Caco-2 (cell line): ENCODE measurements around the gene MANF. TPM values are rescaled to one million over a fixed set of nuclear protein-coding genes. Genes with fewer than 3 reads are reported as not detected.
A peak's percentile ranks its signal among the peaks of the same experiment; 100 is the strongest.

ENCODE experiments used
- BruUV-seq: library from RNA; stranded (reverse); fragments of 400-500 nt; replicated peaks from 2 replicates; lab custom pipeline; 2021; lab: Mats Ljungman, UMichigan
- CTCF ChIA-PET: fragments of 300-600 bp; sonication (Branson Sonifier 250); formaldehyde crosslinking; loops from one replicate; lab custom pipeline; 2022; ENCODE audit warnings: antibody characterized with exemption; lab: Charles Lee
- POLR2A ChIA-PET: fragments of 300-600 bp; sonication (Branson Sonifier 250); formaldehyde crosslinking; loops from one replicate; lab custom pipeline; 2022; ENCODE audit warnings: antibody characterized with exemption; lab: Charles Lee
- DNase-seq, 2 experiments: peaks; one replicate each; pipeline versions ENCODE4 v3.0.0 to v3.0.0-alpha.2; 2020 to 2022
- H3K27me3 ChIP-seq: replicated peaks from 2 replicates; pipeline ENCODE4 v1.6.0; 2011; ENCODE audit warnings: low read length; ENCODE audit not compliant: control insufficient read depth, insufficient read depth
- H3K36me3 ChIP-seq: 2 replicates; pipeline ENCODE4 v1.5.1; 2011; ENCODE audit warnings: low read length; ENCODE audit not compliant: control insufficient read depth, insufficient read depth
- H3K4me1 ChIP-seq: fragments of 250-450 bp; sonication (Bioruptor Pico); 2 replicates; pipeline ENCODE4 v1.5.1; 2020; ENCODE audit warnings: mild to moderate bottlenecking
- H3K4me3 ChIP-seq: 2 replicates; pipeline ENCODE4 v1.5.1; 2011; ENCODE audit warnings: low read depth, mild to moderate bottlenecking, control low read depth, low read length
- H3K9me3 ChIP-seq: fragments of 250-450 bp; sonication (Bioruptor Pico); 2 replicates; pipeline ENCODE4 v1.5.1; 2020; ENCODE audit warnings: mild to moderate bottlenecking, moderate library complexity
- H3K27ac Mint-ChIP-seq: one replicate; pipeline ENCODE4 v1.8.0; 2022; ENCODE audit warnings: mixed read lengths; ENCODE audit not compliant: unreplicated experiment
- H3K27me3 Mint-ChIP-seq: one replicate; pipeline ENCODE4 v1.8.0; 2022; ENCODE audit warnings: mixed read lengths; ENCODE audit not compliant: insufficient read depth, unreplicated experiment
- H3K36me3 Mint-ChIP-seq: one replicate; pipeline ENCODE4 v1.8.0; 2022; ENCODE audit warnings: mild to moderate bottlenecking, mixed read lengths; ENCODE audit not compliant: insufficient read depth, unreplicated experiment
- H3K4me1 Mint-ChIP-seq: one replicate; pipeline ENCODE4 v1.8.0; 2022; ENCODE audit warnings: low read depth, mixed read lengths; ENCODE audit not compliant: unreplicated experiment
- H3K4me3 Mint-ChIP-seq: one replicate; pipeline ENCODE4 v1.8.0; 2022; ENCODE audit warnings: mild to moderate bottlenecking, moderate library complexity, mixed read lengths; ENCODE audit not compliant: unreplicated experiment
- H3K9me3 Mint-ChIP-seq: one replicate; pipeline ENCODE4 v1.8.0; 2022; ENCODE audit warnings: mixed read lengths; ENCODE audit not compliant: unreplicated experiment
- CTCF ChIP-seq, 2 experiments: fragments of 200-600 bp in 1 of 2; IDR thresholded peaks; 1 replicate in 1 of 2; 2 replicates in 1 of 2; pipeline versions ENCODE4 v1.5.1 to v1.8.0; 2011 to 2022; ENCODE audit warnings: antibody characterized with exemption in 1 of 2, control low read depth in 1 of 2, inconsistent platforms in 1 of 2, low read depth in 1 of 2, low read length in 1 of 2, mild to moderate bottlenecking in 1 of 2, moderate library complexity in 1 of 2; ENCODE audit not compliant: insufficient read depth in 1 of 2, severe bottlenecking in 1 of 2, unreplicated experiment in 1 of 2
- intact Hi-C: fragments of 100-400 bp; cut with micrococcal nuclease; formaldehyde crosslinking; loops from one replicate; pipeline ENCODE4 v1.10.0; 2022; ENCODE audit not compliant: unreplicated experiment
- total RNA-seq: library from RNA; stranded (reverse); gene quantifications from 2 replicates; pipeline ENCODE4 v1.2.3, GENCODE V29; 2022

Gene MANF
- total RNA-seq, 1 experiment from 2014 or later, result 94.5 TPM

GRCh38 chr3:51382947-51383578 lies 2.0 kb upstream of the MANF start:
- DNase-seq, result no peak
- TF ChIP-seq CTCF (IDR thresholded peaks at IDR 0.05; ENCODE audit: insufficient read depth in 1 of 2, low read depth in 1 of 2, low read length in 1 of 2, severe bottlenecking in 1 of 2, unreplicated experiment in 1 of 2), result no peak
- H3K4me3 ChIP-seq, result no peak overlapping the region
- BruUV-seq, result no TSS peak
- Mint-ChIP-seq H3K27ac (no peak overlapping the region), H3K4me3 (peak overlapping the region; percentile 96), H3K27me3 (peaks cover 3% of the 10 kb centered on the region), H3K4me1 (peaks cover 7% of the 10 kb centered on the region), H3K36me3 (peaks cover 30% of the 10 kb centered on the region), H3K9me3 (no peaks in the 10 kb centered on the region)
- H3K9me3 ChIP-seq, result no peaks in the 10 kb centered on the region
- POLR2A ChIA-PET, result no interaction called here
- H3K27me3 ChIP-seq, result no peaks in the 10 kb centered on the region
- CTCF ChIA-PET, result interaction anchor here (0.5 kb wide), 1 partner anchor 169 kb away, joined by 6 read pairs; no protein-coding TSS in a partner anchor
- peaks cover 27% of the 10 kb centered on the region for H3K4me1 ChIP-seq
- H3K36me3 ChIP-seq, result no peaks in the 10 kb centered on the region
- intact Hi-C loops, result no loop called here

- ChIA-PET CTCF (interaction anchor here (0.6 to 1.9 kb wide), 2 partner anchors 58 to 768 kb away, joined by 3 to 12 read pairs; partner anchors contain the start of gene MAPKAPK3), POLR2A (no interaction called here)
- peaks cover 18% of the 10 kb centered on the region for H3K4me1 Mint-ChIP-seq
- BruUV-seq, result TSS peak; percentile 76
- Histone ChIP-seq H3K4me3 (peak overlapping the region; percentile 94), H3K4me1 (peaks cover 38% of the 10 kb centered on the region), H3K36me3 (no peaks in the 10 kb centered on the region), H3K9me3 (no peaks in the 10 kb centered on the region), H3K27me3 (no peaks in the 10 kb centered on the region)
- DNase-seq, result peak in 1 of 2 experiments; percentile 16
- H3K27ac Mint-ChIP-seq, result peak overlapping the region; percentile 93
- H3K4me3 Mint-ChIP-seq, result peak overlapping the region; percentile 96
- no peaks in the 10 kb centered on the region for H3K9me3 Mint-ChIP-seq
- peaks cover 41% of the 10 kb centered on the region for H3K36me3 Mint-ChIP-seq
- H3K27me3 Mint-ChIP-seq, result peaks cover under 1% of the 10 kb centered on the region
- TF ChIP-seq CTCF (IDR thresholded peaks at IDR 0.05; ENCODE audit: insufficient read depth in 1 of 2, low read depth in 1 of 2, low read length in 1 of 2, severe bottlenecking in 1 of 2, unreplicated experiment in 1 of 2), result no peak
- intact Hi-C loops, result no loop called here
Observed at GRCh38 chr3:51384055-51384725, 901 bp upstream of the MANF start.

GRCh38 chr3:51385621-51386091 lies 565 bp downstream of the MANF start:
- H3K4me1 ChIP-seq, result peaks cover 49% of the 10 kb centered on the region
- H3K36me3 ChIP-seq, result peaks cover 1% of the 10 kb centered on the region
- intact Hi-C loops, result no loop called here
- Mint-ChIP-seq H3K9me3 (no peaks in the 10 kb centered on the region), H3K36me3 (peaks cover 51% of the 10 kb centered on the region), H3K4me3 (peak overlapping the region; percentile 96), H3K27me3 (no peaks in the 10 kb centered on the region), H3K27ac (peak overlapping the region; percentile 93), H3K4me1 (peaks cover 23% of the 10 kb centered on the region)
- BruUV-seq, result no TSS peak
- ChIA-PET CTCF (interaction anchor here (0.6 to 1.9 kb wide), 8 partner anchors 52 to 769 kb away, joined by 3 to 12 read pairs (median 3); partner anchors contain the start of genes DCAF1 and MAPKAPK3), POLR2A (interaction anchor here (0.5 to 1.5 kb wide), 17 partner anchors 10 to 1037 kb away, joined by 3 to 13 read pairs (median 3); partner anchors contain the start of genes ACY1, CYB561D2, DCAF1 and GRM2)
- H3K4me3 ChIP-seq, result peak overlapping the region; percentile 75
- no peak for TF ChIP-seq CTCF (IDR thresholded peaks at IDR 0.05; ENCODE audit: insufficient read depth in 1 of 2, low read depth in 1 of 2, low read length in 1 of 2, severe bottlenecking in 1 of 2, unreplicated experiment in 1 of 2)
- no peak for DNase-seq
- H3K9me3 ChIP-seq, result no peaks in the 10 kb centered on the region
- H3K27me3 ChIP-seq, result no peaks in the 10 kb centered on the region
